Astrocyte (in vitro differentiated cells and primary cell): ENCODE data around the gene MBNL1. TPM values are rescaled to one million over a fixed set of nuclear protein-coding genes. Genes with fewer than 3 reads are reported as not detected.

Experiments
- DNase-seq: peaks from one replicate; pipeline ENCODE4 v3.0.0-alpha.2; 2010; ENCODE audit warnings: low read depth
- FAIRE-seq: peaks from 2 replicates; lab custom pipeline; 2011; peaks lifted over from hg19 to GRCh38; lab: Jason Lieb, UNC
- H2AFZ ChIP-seq: 2 replicates; pipeline ENCODE4 v1.6.0; 2012; ENCODE audit warnings: low read depth, low read length, inconsistent platforms
- H3K27ac ChIP-seq: 2 replicates; pipeline ENCODE4 v1.5.1; 2011; ENCODE audit warnings: low read depth, low read length, inconsistent platforms
- H3K27me3 ChIP-seq: 2 replicates; pipeline ENCODE4 v1.6.0; 2011; ENCODE audit warnings: low read length, inconsistent platforms; ENCODE audit not compliant: insufficient read depth
- H3K36me3 ChIP-seq: 2 replicates; pipeline ENCODE4 v1.5.1; 2011; ENCODE audit warnings: low read length, inconsistent platforms; ENCODE audit not compliant: insufficient read depth
- H3K4me1 ChIP-seq: 2 replicates; pipeline ENCODE4 v1.5.1; 2011; ENCODE audit warnings: low read length, inconsistent platforms; ENCODE audit not compliant: insufficient read depth
- H3K4me2 ChIP-seq: 2 replicates; pipeline ENCODE4 v1.6.0; 2012; ENCODE audit warnings: low read length, inconsistent platforms
- H3K4me3 ChIP-seq: 2 replicates; pipeline ENCODE4 v1.5.1; 2011; ENCODE audit warnings: low read depth, mild to moderate bottlenecking, low read length, inconsistent platforms; ENCODE audit not compliant: insufficient read depth
- H3K79me2 ChIP-seq: 2 replicates; pipeline ENCODE4 v1.6.0; 2012; ENCODE audit warnings: mild to moderate bottlenecking, low read length, inconsistent platforms; ENCODE audit not compliant: insufficient read depth
- H3K9ac ChIP-seq: 2 replicates; pipeline ENCODE4 v1.6.0; 2012; ENCODE audit warnings: mild to moderate bottlenecking, low read length, inconsistent platforms
- H3K9me3 ChIP-seq: 2 replicates; pipeline ENCODE4 v1.5.1; 2012; ENCODE audit warnings: low read depth, mild to moderate bottlenecking, low read length, inconsistent platforms; ENCODE audit not compliant: insufficient read depth
- H4K20me1 ChIP-seq: 2 replicates; pipeline ENCODE4 v1.6.0; 2012; ENCODE audit warnings: low read length, inconsistent platforms; ENCODE audit not compliant: insufficient read depth
- H3K27ac Mint-ChIP-seq: one replicate; pipeline ENCODE4 v1.8.0; 2021; ENCODE audit warnings: mild to moderate bottlenecking, mixed read lengths; ENCODE audit not compliant: unreplicated experiment
- H3K27me3 Mint-ChIP-seq: one replicate; pipeline ENCODE4 v1.8.0; 2021; ENCODE audit warnings: low read depth, mixed read lengths; ENCODE audit not compliant: unreplicated experiment
- H3K36me3 Mint-ChIP-seq: one replicate; pipeline ENCODE4 v1.8.0; 2021; ENCODE audit warnings: low read depth, mixed read lengths; ENCODE audit not compliant: unreplicated experiment
- H3K4me1 Mint-ChIP-seq: one replicate; pipeline ENCODE4 v1.8.0; 2021; ENCODE audit warnings: low read depth, mixed read lengths; ENCODE audit not compliant: unreplicated experiment
- H3K4me3 Mint-ChIP-seq: one replicate; pipeline ENCODE4 v1.8.0; 2021; ENCODE audit warnings: mild to moderate bottlenecking, moderate library complexity, mixed read lengths; ENCODE audit not compliant: unreplicated experiment
- H3K9me3 Mint-ChIP-seq: one replicate; pipeline ENCODE4 v1.8.0; 2021; ENCODE audit warnings: mild to moderate bottlenecking, mixed read lengths; ENCODE audit not compliant: unreplicated experiment
- EZH2 ChIP-seq: IDR thresholded peaks from 2 replicates; pipeline ENCODE4 v1.6.1; 2012; ENCODE audit warnings: mild to moderate bottlenecking, low read length, inconsistent platforms; ENCODE audit not compliant: insufficient read depth
- total RNA-seq: library from RNA; stranded (reverse); gene quantifications from 2 replicates; pipeline ENCODE4 v1.2.1, GENCODE V29; 2021
- TF ChIP-seq, protein P1 (sequence below): IDR thresholded peaks from 2 replicates; pipeline ENCODE4 v1.5.1; 2011; ENCODE audit warnings: low read depth, mild to moderate bottlenecking, inconsistent platforms, low read length, moderate library complexity; ENCODE audit not compliant: insufficient read depth

The MBNL1 gene
- total RNA-seq, 1 donor from 2014 or later = 93.1 TPM

DNA sequence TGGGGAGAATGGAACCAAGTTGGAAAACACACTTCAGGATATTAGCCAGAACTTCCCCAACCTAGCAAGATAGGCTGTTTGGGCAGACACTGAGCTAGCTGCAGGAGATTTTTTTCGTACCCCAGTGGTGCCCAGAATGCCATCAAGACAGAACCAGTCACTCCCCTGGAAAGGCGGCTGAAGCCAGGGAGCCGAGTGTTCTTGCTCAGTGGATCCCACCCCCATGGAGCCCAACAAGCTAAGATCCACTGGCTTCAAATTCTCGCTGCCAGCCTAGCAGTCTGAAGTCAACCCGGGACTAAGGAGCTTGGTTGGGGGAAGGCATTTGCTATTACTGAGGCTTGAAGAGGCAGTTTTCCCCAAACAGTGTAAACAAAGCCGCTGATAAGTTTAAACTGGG lies 152.4 kb downstream of the MBNL1 start:
- Histone ChIP-seq H3K27ac (no peak overlapping the region), H3K4me2 (no peak overlapping the region), H3K79me2 (peaks cover 25% of the 10 kb centered on the region), H4K20me1 (peaks cover 25% of the 10 kb centered on the region), H3K4me3 (no peak overlapping the region), H3K9me3 (no peaks in the 10 kb centered on the region), H3K9ac (no peak overlapping the region), H3K27me3 (no peaks in the 10 kb centered on the region), H3K4me1 (no peaks in the 10 kb centered on the region), H3K36me3 (peaks cover 20% of the 10 kb centered on the region), H2AFZ (no peak overlapping the region)
- no peaks in the 10 kb centered on the region for H3K9me3 Mint-ChIP-seq
- H3K4me1 Mint-ChIP-seq = peaks cover 6% of the 10 kb centered on the region
- no peak for FAIRE-seq
- TF ChIP-seq EZH2 = no peak
- TF ChIP-seq, protein P1, sequence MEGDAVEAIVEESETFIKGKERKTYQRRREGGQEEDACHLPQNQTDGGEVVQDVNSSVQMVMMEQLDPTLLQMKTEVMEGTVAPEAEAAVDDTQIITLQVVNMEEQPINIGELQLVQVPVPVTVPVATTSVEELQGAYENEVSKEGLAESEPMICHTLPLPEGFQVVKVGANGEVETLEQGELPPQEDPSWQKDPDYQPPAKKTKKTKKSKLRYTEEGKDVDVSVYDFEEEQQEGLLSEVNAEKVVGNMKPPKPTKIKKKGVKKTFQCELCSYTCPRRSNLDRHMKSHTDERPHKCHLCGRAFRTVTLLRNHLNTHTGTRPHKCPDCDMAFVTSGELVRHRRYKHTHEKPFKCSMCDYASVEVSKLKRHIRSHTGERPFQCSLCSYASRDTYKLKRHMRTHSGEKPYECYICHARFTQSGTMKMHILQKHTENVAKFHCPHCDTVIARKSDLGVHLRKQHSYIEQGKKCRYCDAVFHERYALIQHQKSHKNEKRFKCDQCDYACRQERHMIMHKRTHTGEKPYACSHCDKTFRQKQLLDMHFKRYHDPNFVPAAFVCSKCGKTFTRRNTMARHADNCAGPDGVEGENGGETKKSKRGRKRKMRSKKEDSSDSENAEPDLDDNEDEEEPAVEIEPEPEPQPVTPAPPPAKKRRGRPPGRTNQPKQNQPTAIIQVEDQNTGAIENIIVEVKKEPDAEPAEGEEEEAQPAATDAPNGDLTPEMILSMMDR = no peak
- no peak for DNase-seq
- no peaks in the 10 kb centered on the region for H3K27me3 Mint-ChIP-seq
- peaks cover 43% of the 10 kb centered on the region for H3K36me3 Mint-ChIP-seq
- no peak overlapping the region for H3K27ac Mint-ChIP-seq
- no peak overlapping the region for H3K4me3 Mint-ChIP-seq

DNA sequence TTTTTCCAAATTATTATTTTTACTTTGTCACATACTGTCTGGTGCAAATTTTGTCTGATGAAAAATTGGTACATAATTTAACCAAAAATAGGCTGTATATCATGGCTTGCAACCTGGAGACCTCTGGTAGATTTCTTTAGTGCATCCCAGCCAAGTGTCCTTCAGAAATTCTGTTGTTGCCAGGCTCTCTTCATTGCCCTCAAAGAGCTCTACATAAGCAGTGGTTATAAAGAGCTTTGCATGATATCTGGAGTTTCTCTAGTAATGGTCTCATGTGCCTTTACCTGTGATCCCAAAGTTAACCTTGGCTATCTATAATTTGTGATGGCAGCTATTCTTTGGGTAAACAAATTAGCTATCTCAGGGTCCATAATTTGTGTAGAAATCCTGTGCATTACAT lies 157.7 kb downstream of the MBNL1 start:
- FAIRE-seq = no peak
- Histone ChIP-seq H3K4me2 (no peak overlapping the region), H3K9me3 (no peaks in the 10 kb centered on the region), H3K9ac (no peak overlapping the region), H4K20me1 (peaks cover 36% of the 10 kb centered on the region), H3K27me3 (no peaks in the 10 kb centered on the region), H3K4me3 (no peak overlapping the region), H2AFZ (no peak overlapping the region), H3K79me2 (peaks cover 36% of the 10 kb centered on the region), H3K36me3 (peaks cover 4% of the 10 kb centered on the region), H3K4me1 (peaks cover 12% of the 10 kb centered on the region), H3K27ac (no peak overlapping the region)
- Mint-ChIP-seq H3K4me1 (peaks cover 14% of the 10 kb centered on the region), H3K4me3 (no peak overlapping the region), H3K9me3 (no peaks in the 10 kb centered on the region), H3K27me3 (no peaks in the 10 kb centered on the region), H3K36me3 (peaks cover 29% of the 10 kb centered on the region), H3K27ac (no peak overlapping the region)
- no peak for DNase-seq
- TF ChIP-seq, protein P1 = no peak
- no peak for TF ChIP-seq EZH2

DNA sequence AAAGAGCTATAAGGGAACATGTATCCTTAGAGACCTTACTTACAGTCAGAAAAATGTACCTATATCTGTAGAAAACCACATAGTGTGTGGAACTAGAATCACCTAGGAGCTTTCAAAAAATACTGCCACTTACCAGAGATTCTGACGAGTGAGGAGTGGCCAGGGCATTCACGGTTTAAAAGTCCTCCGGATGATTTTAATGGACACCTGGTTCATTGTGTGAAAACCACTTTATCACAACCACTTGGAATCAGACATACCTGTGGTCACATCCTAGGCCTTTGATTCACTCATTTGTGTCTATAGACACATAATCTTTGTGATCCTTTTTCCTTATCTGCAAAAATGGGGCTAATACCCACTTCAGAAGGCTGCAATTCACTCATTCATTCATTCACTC lies 159.8 kb downstream of the MBNL1 start:
- Histone ChIP-seq H3K27ac (no peak overlapping the region), H3K79me2 (peaks cover 54% of the 10 kb centered on the region), H4K20me1 (peaks cover 42% of the 10 kb centered on the region), H3K4me2 (no peak overlapping the region), H3K4me1 (peaks cover 12% of the 10 kb centered on the region), H3K27me3 (no peaks in the 10 kb centered on the region), H3K36me3 (peaks cover 3% of the 10 kb centered on the region), H3K9me3 (no peaks in the 10 kb centered on the region), H2AFZ (no peak overlapping the region), H3K4me3 (no peak overlapping the region), H3K9ac (no peak overlapping the region)
- no peaks in the 10 kb centered on the region for H3K9me3 Mint-ChIP-seq
- H3K4me3 Mint-ChIP-seq = no peak overlapping the region
- TF ChIP-seq EZH2 = no peak
- TF ChIP-seq, protein P1 = no peak
- H3K27ac Mint-ChIP-seq = no peak overlapping the region
- peaks cover 10% of the 10 kb centered on the region for H3K36me3 Mint-ChIP-seq
- DNase-seq = peak; percentile 48
- peaks cover 14% of the 10 kb centered on the region for H3K4me1 Mint-ChIP-seq
- H3K27me3 Mint-ChIP-seq = no peaks in the 10 kb centered on the region
- FAIRE-seq = no peak
